GM21526 (cell line): Measurements from ENCODE around the gene KIAA0586.
A peak's percentile ranks its signal among the peaks of the same experiment; 100 is the strongest.
"Not testable (repeated sequence)": the region's sequence is repeated elsewhere in the genome, so short reads cannot be mapped to it uniquely, and the experiment has no call there.

Source experiments
- ATAC-seq: cut with Tn5 transposase; IDR thresholded peaks from one replicate; pipeline ENCODE4 v1.9.1; 2021; ENCODE audit warnings: moderate library complexity; ENCODE audit not compliant: unreplicated experiment, low FRiP score

KIAA0586 gene

GRCh38 chr14:58463147-58463546, 35.6 kb downstream of the KIAA0586 start:
- no peak for ATAC-seq

- no peak for ATAC-seq
These were observed 37.1 kb downstream of the KIAA0586 start for GRCh38 chr14:58464652-58465051.

GRCh38 chr14:58465421-58465820, 37.9 kb downstream of the KIAA0586 start:
- ATAC-seq, result no peak

- no peak for ATAC-seq
These were observed 38.9 kb downstream of the KIAA0586 start for GRCh38 chr14:58466459-58466858.

- ATAC-seq, result no peak
These were observed 40.1 kb downstream of the KIAA0586 start for GRCh38 chr14:58467575-58467974.

GRCh38 chr14:58469309-58469708, 41.8 kb downstream of the KIAA0586 start:
- no peak for ATAC-seq

GRCh38 chr14:58476320-58476719, 48.8 kb downstream of the KIAA0586 start:
- ATAC-seq, result no peak

GRCh38 chr14:58477653-58478052, 50.1 kb downstream of the KIAA0586 start:
- ATAC-seq, result no peak

- ATAC-seq, result not testable (repeated sequence)
These were observed 50.8 kb downstream of the KIAA0586 start for GRCh38 chr14:58478329-58478728.

GRCh38 chr14:58479975-58480374, 52.5 kb downstream of the KIAA0586 start:
- ATAC-seq, result no peak

GRCh38 chr14:58484176-58484575, 56.7 kb downstream of the KIAA0586 start:
- no peak for ATAC-seq

- peak; percentile 57 for ATAC-seq
These were observed 61.0 kb downstream of the KIAA0586 start for GRCh38 chr14:58488550-58488949.

- no peak for ATAC-seq
These were observed 64.1 kb downstream of the KIAA0586 start for GRCh38 chr14:58491593-58491992.

- no peak for ATAC-seq
These were observed 64.5 kb downstream of the KIAA0586 start for GRCh38 chr14:58492044-58492443.

GRCh38 chr14:58501214-58501816, 73.8 kb downstream of the KIAA0586 start:
- ATAC-seq, result peak; percentile 63

GRCh38 chr14:58513272-58513671, 85.8 kb downstream of the KIAA0586 start:
- ATAC-seq, result no peak

- no peak for ATAC-seq
These were observed 90.1 kb downstream of the KIAA0586 start for GRCh38 chr14:58517592-58517991.

- ATAC-seq, result not testable (repeated sequence)
These were observed 98.2 kb downstream of the KIAA0586 start for GRCh38 chr14:58525691-58526090.

- no peak for ATAC-seq
These were observed 105.9 kb downstream of the KIAA0586 start for GRCh38 chr14:58533446-58533845.

- no peak for ATAC-seq
These were observed 107.5 kb downstream of the KIAA0586 start for GRCh38 chr14:58535044-58535443.

GRCh38 chr14:58537004-58537403, 109.5 kb downstream of the KIAA0586 start:
- ATAC-seq, result no peak

GRCh38 chr14:58540749-58541632, 113.5 kb downstream of the KIAA0586 start:
- ATAC-seq, result no peak
